Activated CD8-positive, alpha-beta memory T cell treated with anti-CD3 and anti-CD28 coated beads, Interleukin-2, amount 50 U/mL, for 48 hours (primary cell): ENCODE data around the gene C2orf78.
A peak's percentile ranks its signal among the peaks of the same experiment; 100 is the strongest.
"Not testable (repeated sequence)": the region's sequence is repeated elsewhere in the genome, so short reads cannot be mapped to it uniquely, and the experiment has no call there.

Source experiments
- DNase-seq: peaks from one replicate; pipeline ENCODE4 v3.0.0-alpha.2; 2020

C2orf78 gene

DNA sequence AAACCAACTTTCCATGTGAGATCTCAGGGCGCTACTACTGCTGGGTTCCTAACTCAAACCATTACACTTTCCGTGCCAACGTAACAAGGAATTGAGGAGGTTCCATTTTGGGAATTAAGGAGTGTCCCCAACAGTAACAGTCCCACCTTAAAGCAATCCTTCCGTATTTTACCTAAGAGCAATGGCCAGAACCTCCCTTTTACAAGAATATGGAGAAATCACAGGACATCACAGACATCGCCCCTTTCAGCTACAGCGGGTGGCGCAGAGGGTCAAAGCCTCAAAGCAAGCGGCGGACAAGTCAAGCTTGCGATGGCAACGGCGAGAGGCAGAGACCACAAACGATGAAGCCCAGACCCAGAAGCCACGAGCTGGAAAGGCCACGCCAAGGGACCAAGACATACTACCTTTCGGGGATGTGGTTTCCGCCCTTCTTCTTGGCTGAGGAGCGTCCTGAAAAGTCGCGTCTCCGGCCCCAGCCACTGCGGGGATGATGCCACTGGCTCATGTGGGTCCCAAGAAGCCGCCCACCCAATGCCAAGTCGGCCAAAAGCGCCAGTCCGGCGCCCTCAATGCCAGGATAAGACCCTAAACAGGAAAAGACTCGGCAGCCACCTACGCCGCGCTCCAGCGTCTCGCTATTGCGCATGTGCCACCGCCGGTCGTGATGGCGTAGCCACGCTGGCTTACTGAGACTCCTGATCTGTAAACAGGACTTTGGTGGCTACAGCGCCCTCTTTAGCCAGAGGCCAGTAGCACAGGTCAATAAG lies 4.3 kb upstream of the C2orf78 start, which contains the start of gene DUSP11:
Gene DUSP11, minus strand, starts transcription at position 637 of the 770 bp plus-strand sequence. Its CDS starts 129 bp downstream, at position 508.
- peak; percentile 98 for DNase-seq

- DNase-seq, result no peak
These were observed 3.8 kb upstream of the C2orf78 start for GRCh38 chr2:73780237-73780582.

DNA sequence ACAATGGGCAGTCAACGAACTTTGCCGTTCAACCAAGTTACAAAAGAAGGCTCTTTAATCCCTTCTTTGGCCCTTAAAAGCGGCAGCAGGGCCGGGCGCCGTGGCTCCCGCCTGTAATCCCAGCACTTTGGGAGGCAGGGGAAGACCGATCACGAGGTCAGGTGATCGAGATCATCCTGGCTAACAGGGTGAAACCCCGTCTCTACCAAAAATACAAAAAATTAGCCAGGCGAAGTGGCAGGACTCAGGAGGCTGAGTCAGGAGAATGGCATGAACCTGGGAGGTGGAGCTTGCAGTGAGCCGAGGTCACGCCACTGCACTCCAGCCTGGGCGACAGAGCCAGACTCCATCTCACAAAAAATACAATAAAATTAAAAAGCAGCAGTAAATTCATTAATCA lies 581 bp upstream of the C2orf78 start:
- DNase-seq, result not testable (repeated sequence)

DNA sequence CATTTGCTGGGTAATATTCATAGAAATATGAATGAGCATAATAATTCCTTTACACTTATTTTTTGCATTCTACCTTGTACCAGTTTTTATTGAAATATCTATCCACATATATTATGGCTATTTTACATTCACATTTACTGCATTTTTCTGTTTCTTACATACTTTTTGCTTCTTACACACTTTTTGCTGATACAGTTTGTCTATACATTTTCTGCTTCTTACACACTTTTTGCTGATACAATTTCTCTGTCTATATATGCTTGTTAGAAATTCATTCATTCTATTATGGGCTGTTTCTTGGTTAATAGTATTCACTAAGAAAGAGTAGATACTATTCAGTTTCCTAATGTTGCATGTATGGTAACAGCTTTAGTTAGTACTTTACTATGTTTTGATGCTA lies 27.9 kb downstream of the C2orf78 start:
- DNase-seq, result no peak

DNA sequence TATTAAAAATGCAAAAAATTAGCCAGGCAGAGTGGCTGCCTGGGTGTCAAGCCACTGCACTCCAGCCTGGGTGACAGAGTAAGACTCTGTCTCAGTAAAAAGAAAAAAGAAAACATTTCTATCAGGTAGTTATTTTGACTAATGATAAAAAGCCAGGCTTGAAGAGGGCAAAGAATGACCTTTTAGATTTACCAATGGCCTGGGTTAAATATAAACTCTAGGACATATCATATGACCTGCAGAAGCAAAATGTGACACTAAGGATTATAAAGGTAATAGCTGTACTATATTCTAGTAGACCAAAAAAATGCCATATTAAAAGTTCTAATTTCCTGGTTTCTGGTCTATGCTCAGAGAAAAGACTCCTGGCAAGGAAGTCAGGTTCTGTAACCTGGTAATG lies 28.7 kb downstream of the C2orf78 start:
- DNase-seq, result no peak

DNA sequence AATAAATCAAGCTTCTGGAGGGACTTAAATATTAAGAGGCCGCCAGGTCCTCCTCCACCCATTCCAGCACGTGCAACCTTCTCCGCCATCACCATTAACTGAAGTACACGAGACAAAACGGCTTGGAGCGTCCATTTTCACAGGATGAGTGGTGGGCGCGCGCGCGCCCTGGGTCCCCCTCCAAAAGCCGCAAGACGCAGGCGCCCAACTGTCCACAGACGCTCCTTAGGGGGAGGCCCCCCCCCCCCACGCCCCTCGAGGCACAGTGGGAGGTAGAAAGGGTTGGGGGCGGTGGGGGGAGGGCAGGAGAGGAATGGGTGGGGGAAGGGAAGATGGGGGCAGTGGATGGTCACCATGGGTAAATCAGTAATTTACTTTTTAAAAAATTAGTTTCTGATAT lies 34.3 kb downstream of the C2orf78 start:
- DNase-seq, result no peak

DNA sequence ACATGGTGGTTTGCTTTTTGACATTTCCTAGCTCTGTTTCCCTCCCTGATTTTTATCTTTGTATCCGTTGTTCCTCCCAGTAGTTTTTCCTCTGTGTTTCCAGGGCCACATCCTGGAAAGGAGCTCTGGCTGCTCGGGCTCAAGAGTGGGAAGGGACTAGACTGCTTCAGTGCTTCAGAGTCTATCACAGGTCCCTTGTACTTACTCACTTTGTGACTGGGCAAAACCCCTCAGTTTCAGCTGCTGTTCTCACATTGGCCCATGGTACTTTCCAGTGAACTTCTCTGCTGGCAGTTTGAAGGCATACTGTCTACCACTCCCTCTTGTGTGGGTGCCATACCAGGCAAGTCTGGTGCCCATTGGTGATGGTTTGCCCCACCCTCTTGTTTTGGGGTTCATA lies 37.2 kb downstream of the C2orf78 start:
- DNase-seq, result peak; percentile 64

DNA sequence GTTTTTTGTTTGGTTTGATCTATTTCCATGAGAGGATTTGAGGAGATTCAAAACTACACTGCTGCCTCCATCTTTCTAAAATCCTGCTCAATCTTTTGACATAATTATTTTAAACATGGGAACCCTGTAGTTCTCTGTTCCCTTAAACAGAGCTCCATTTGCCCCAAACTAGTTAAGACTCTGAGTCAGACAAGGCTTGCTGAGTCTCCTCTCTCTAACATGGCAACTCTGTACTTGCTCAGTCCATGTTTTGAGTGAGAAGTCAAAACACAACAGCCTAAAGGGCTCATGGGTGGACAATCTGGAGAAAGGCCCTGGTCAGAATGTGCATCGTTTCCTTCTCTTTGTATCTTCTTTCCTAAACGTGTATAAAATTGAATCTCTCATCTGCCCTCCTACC lies 37.7 kb downstream of the C2orf78 start:
- DNase-seq, result no peak

GRCh38 chr2:73822276-73822675 lies 38.3 kb downstream of the C2orf78 start:
- no peak for DNase-seq

- no peak for DNase-seq
These were observed 39.0 kb downstream of the C2orf78 start for GRCh38 chr2:73822991-73823390.

DNA sequence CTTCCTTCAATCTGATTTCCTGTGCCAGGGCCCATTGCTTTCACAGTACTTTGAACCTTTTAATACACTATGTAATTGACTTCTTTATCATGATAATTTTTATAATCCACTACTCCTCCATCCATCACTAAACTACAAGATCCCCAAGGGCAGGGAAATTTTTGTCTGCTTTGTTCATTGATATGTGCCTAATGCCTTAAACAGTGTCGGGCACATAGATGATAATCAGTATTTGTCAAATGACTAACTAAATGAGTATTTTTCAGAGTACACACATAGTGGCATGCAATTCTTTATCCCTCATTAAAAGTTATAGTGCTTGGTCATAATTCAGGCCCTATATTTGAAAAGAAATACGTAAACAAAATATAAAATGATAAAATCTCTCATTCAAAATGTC lies 39.4 kb downstream of the C2orf78 start:
- no peak for DNase-seq

- DNase-seq, result no peak
These were observed 40.0 kb downstream of the C2orf78 start for GRCh38 chr2:73823916-73824523.

- DNase-seq, result no peak
These were observed 41.4 kb downstream of the C2orf78 start for GRCh38 chr2:73825408-73825807.

- no peak for DNase-seq
These were observed 43.0 kb downstream of the C2orf78 start for GRCh38 chr2:73827018-73827417.

- no peak for DNase-seq
These were observed 43.8 kb downstream of the C2orf78 start for GRCh38 chr2:73827660-73828388.

DNA sequence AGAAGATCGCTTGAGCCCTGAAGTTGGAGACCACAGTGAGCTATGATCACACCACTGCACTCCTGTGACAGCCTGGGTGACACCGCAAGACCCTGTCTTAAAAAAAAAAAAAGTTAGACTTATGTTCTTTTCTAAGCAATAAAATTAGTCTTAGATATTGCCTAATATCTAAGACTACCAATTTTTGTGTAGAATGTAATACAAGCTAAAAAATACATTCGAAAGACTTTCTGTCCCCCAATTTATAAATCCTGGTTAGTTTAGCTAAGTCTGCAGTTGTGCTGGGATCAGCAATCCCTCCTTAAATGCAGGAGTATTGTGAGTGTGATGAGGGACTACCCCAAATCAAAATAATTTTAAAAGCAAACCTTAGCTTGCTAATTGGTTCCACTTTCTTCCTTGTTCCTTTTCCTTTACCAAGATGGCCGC lies 44.4 kb downstream of the C2orf78 start:
- no peak for DNase-seq

DNA sequence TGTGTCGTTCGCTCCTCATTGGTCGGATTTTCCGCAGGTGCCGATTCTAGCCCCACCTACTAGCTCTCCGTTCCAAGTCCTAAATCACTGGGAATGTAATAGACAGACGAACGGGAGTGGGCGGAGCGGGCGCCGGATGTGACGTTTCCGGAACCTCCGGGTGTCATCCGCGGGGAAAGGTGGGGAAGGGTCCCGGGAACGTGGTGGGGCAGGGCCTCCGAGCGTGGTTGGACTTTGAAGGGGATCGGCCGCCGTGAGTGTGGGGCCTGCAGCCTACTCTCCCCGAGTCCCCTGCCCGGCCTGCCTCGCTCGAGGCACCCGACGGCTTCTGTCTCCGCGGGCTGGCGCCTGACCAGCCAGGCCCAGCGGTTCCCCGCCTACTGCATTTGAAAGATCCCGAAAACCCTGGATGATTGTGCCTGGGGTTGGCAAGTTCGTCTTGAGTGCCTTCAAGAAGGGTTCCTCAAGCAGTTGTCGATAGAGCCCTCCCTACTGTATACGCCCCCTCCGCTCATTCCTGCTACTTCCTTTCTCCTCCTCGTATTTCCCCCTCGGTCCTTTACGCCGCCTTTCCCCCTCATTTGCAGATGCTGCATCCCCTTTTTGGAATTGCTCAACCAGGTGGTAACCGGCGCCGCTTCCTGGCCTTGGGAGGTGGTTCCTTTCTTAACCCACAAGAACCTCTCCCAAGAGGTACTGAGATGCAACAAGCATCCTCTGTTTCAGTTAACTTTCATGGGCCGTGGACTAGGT lies 45.0 kb downstream of the C2orf78 start, which contains the start of gene STAMBP:
Gene STAMBP, plus strand, starts transcription at position 144 of the 753 bp plus-strand sequence. CDS start 1,896 bp downstream, outside the sequence.
- DNase-seq, result peak; percentile 91

DNA sequence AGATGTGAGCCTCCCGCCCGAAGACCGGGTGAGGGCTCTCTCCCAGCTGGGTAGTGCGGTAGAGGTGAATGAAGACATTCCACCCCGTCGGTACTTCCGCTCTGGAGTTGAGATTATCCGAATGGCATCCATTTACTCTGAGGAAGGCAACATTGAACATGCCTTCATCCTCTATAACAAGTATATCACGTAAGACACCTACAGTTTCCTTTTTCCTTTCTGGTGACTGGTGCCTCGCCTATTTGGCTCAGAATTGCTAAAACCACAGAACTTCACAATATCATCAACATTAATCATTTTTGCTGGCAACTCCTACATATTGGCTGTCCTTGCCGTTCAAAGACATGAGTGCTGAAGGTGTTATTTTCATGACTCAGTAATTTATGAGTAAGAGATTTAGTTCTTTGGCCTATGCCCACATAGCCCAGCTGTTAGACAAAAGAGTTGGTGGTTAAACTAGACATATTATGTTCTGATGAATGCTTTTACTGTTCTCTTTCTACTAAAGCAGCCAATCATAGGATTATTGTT lies 47.0 kb downstream of the C2orf78 start:
- no peak for DNase-seq

- DNase-seq, result no peak
These were observed 48.9 kb downstream of the C2orf78 start for GRCh38 chr2:73832930-73833329.

GRCh38 chr2:73836141-73836943 lies 52.4 kb downstream of the C2orf78 start:
- DNase-seq, result no peak

DNA sequence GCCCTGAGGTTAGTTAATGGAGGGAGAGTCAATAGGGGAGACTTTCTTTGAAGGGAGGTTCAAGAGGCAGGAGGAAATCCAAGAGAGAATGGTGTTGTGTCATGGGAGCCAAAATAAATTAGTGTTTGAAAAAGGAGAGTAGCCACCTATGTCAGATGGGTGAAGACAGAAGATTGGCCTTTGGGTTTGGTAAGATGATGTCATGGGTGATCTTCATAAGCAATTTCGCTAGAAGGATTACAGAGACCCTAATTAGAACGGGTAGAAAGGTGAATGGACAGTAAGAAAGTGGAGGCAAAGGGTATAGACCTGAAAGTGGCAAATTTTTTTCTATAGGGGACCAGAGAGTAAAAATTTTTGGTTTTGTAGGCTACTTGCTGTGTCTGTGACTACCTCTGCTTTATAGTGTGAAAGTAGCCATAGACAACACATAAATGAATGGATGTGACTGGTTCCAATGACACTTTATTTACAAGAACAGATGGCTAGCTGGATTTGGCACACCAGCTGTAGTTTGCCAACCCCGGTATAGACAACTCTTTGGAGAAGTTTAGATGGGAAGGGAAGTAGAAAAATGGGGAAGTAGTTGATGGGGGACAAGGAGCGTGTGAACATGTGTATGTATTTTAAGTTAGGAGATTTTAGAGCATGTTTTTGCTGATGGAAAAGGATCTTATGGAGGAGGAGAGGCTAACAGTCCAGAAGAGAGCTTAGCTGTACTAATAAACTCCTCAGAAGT lies 54.0 kb downstream of the C2orf78 start:
- DNase-seq, result no peak
